VCaP (cell line): ENCODE measurements around the gene E2F6.

ENCODE experiments used
- H3K27ac ChIP-seq: fragments of 450-650 bp; 2 replicates; pipeline ENCODE4 v1.5.1; 2017
- TF ChIP-seq, protein P1 (sequence below): fragments of 450-650 bp; conservative IDR thresholded peaks from 2 replicates; pipeline ENCODE4 v1.5.1; 2017; ENCODE audit warnings: mild to moderate bottlenecking, moderate library complexity

Gene E2F6

DNA sequence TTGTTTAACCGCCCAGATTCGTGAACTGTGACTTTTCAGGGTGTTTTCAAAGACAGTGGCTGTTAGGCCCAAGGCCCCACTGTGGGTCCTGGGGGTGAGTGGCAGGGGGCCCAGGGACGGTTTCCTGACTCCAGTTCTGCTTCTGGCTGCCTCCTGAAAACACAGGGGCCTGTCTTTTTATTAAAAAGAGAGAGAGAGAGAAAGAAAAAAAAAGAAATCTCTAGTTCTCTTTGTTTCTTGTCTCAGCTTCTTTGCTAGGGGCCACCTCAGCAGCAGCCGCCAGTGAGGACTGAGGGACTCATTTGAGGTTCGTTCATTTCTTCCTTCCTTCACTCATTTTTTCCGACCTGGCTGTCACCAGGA is 15.4 kb upstream of the E2F6 start:
- TF ChIP-seq, protein P1, sequence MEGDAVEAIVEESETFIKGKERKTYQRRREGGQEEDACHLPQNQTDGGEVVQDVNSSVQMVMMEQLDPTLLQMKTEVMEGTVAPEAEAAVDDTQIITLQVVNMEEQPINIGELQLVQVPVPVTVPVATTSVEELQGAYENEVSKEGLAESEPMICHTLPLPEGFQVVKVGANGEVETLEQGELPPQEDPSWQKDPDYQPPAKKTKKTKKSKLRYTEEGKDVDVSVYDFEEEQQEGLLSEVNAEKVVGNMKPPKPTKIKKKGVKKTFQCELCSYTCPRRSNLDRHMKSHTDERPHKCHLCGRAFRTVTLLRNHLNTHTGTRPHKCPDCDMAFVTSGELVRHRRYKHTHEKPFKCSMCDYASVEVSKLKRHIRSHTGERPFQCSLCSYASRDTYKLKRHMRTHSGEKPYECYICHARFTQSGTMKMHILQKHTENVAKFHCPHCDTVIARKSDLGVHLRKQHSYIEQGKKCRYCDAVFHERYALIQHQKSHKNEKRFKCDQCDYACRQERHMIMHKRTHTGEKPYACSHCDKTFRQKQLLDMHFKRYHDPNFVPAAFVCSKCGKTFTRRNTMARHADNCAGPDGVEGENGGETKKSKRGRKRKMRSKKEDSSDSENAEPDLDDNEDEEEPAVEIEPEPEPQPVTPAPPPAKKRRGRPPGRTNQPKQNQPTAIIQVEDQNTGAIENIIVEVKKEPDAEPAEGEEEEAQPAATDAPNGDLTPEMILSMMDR = no peak
- H3K27ac ChIP-seq = peak overlapping the region; percentile 99

DNA sequence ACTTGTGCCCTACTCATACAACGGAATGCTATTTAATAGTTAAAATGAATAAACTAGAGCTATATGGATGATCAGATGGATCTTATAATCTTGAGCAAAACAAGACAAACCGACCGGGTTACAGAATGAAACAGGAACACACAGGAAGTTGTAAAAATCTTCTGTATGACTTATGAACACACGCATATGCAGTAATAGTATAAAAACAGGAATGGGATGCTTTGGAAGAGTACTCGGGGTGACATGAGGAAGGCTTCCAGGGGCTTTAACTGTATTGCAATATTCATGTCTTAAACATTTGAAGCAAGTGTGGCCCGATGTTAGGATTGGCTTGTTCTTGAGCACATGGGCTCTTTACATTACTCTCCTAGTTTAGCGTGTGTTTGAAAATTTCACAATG is 14.9 kb upstream of the E2F6 start:
- TF ChIP-seq, protein P1 = no peak
- peak overlapping the region; percentile 99 for H3K27ac ChIP-seq

DNA sequence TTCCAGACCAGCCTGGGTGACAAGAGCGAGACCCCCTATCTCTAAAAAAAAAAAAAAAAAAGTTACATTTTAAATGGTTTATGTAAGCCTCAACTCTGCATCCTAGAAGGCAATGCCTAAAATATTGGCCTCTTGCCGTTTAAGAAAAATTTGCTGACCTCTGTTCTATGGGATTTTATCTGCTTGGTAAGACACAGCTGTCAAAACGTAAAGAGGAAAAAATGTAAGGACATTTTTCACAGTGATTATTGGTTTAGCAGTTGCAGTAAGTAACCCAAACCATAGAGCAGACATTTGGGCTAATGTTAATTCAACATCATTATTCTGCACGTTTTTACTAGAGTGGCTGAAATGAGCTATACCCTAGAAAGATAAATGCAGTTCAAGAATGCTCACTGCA is 14.4 kb upstream of the E2F6 start:
- TF ChIP-seq, protein P1 = no peak
- H3K27ac ChIP-seq = peak overlapping the region; percentile 99

DNA sequence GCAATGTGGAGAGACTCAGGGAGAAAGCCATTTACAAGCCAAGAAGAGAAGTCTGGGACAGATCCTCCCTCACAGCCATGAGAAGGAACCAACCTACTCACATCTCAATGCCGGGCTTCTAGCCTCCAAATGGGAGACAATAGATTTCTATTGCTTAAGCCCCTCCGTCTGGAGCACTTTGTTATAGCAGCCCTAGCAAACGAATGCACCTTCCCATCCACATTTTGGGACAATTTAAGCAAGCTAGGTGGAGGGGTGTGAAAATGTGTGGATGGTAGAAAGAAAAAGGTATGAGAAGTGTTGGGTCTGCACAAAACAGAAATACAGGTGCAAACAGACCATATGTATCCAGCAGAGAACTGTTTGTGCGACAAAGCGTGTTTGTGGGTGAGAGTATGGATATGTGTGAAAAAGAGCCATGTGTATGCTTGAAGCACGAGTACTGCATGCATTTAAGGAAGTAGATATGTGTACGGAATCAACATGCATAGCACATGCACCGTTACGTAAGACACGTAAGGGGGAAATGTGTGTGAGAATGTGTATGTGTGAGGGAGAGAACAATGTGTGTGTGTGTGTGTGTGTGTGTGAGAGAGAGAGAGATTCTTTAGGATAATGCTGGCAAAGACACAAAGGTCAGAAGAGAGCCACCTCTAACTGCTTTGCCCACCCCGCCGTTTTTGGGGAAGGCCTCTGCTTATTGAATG is 13.1 kb upstream of the E2F6 start:
- peak overlapping the region; percentile 99; the same call in 1 of the 2 replicates for H3K27ac ChIP-seq
- TF ChIP-seq, protein P1 = no peak

DNA sequence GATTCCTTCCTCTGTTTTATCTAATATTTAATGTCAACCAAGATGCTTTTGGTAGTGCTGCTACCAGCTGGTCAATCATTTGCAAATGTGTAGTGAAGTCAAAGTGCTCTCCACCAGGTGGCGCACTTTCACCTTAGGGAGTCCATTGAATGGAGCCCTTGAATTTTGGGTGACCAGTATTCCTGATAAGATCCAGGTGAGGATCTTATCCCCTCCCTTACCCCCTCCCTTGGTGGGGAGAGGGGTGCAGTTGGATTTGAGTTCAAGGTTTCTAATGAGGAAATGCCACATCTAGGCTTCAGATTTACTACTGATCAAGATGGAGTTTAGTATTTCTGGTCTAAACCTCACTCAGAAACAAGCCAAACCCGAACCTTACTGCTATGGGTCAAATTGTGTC is 12.0 kb upstream of the E2F6 start:
- TF ChIP-seq, protein P1 = peak; percentile 87
- peak overlapping the region; percentile 99; the same call in 1 of the 2 replicates for H3K27ac ChIP-seq

DNA sequence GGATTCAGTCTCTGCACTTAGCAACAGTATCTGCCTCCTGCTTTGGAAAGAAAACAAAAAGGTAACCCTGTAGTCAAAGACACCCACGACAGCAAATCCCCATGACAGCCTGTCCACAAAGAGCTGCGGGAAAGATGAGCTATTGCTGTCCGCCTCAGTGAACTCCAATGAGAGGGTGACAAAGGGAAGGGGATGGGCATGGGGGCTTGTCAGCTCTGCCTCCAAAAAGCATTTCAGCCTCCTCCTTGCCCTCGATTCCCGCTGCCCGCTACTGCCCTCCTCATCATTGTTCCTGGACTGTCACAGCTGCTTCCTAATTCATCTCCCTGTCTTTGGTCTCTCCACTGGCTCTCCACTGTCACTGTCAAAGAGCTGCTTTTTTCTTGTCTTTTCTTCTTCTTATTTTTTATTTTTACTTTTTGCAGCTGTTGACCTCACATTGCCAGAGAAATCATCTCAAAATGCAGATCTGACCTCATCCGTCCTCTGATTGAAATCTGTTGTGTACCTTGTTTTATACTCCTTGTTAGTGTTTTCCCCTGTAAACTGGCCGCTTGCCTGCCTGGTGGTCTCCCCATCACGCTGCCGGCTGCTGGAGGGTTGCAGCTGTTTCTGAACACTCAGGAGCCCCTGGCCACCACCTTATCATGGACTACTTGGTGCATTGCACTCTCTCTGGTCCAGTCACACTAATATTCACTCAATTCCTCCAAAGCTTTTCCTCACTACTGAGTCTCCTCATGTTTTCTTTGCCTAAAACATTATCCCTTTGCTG is 7.9 kb upstream of the E2F6 start:
- no peak overlapping the region for H3K27ac ChIP-seq
- TF ChIP-seq, protein P1 = no peak

DNA sequence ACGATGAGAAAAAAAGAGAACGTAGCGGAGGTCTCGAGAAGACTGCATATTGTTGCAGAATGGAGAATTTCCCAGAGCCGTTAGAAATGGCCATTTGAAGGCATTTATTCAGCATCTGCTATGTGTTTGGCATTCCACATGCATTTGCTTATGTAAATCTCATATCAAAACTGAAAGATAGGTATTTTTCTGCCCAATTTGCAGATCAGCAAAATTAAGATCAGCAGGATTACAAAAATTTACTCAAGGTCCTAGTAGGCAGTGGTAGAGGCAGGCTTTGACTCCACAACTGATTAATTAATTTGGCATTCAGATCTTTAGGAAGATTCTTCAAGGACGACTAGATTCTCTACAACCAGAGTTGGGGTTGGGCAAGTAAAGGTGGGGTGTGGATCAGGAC is 1.8 kb upstream of the E2F6 start:
- H3K27ac ChIP-seq = no peak overlapping the region
- TF ChIP-seq, protein P1 = no peak
